ENCODE measurements around the gene FLT3LG.

GRCh38 chr19:49428547-49429451 lies 45.2 kb upstream of the FLT3LG start:
- no peak for TF ChIP-seq CTCF (IDR thresholded peaks at IDR 0.05)
- TF ChIP-seq SIN3A (IDR thresholded peaks at IDR 0.05; ENCODE audit: borderline replicate concordance, insufficient read depth, low read depth, low read length) = no peak
